Panc1 (cell line): ENCODE results near the gene CRY2. TPM values are rescaled to one million over a fixed set of nuclear protein-coding genes. Genes with fewer than 3 reads are reported as not detected.
A peak's percentile ranks its signal among the peaks of the same experiment; 100 is the strongest.

Experiments
- ATAC-seq: fragments of 200-7000 bp; cut with Tn5 transposase; 2 replicates; pipeline ENCODE4 v1.9.1; 2020; ENCODE audit warnings: mild to moderate bottlenecking, moderate library complexity
- BruUV-seq: library from RNA; stranded (reverse); fragments of 400-500 nt; replicated peaks from 2 replicates; lab custom pipeline; 2021; lab: Mats Ljungman, UMichigan
- CTCF ChIA-PET: fragments of 300-600 bp; sonication (Branson Sonifier 250); formaldehyde crosslinking; loops from one replicate; lab custom pipeline; 2022; ENCODE audit warnings: antibody characterized with exemption; lab: Charles Lee
- POLR2A ChIA-PET: fragments of 300-600 bp; sonication (Branson Sonifier 250); formaldehyde crosslinking; loops from one replicate; lab custom pipeline; 2022; ENCODE audit warnings: antibody characterized with exemption; lab: Charles Lee
- DNase-seq: peaks from one replicate; pipeline ENCODE4 v3.0.0-alpha.2; 2010; ENCODE audit warnings: low read depth, low spot score
- H3K27ac ChIP-seq: 2 replicates; pipeline ENCODE4 v1.5.1; 2011; ENCODE audit warnings: mild to moderate bottlenecking, low read length, inconsistent platforms
- H3K27me3 ChIP-seq: fragments of 200-500 bp; sonication (Bioruptor generic); 2 replicates; pipeline ENCODE4 v1.6.0; 2014; ENCODE audit warnings: low read length, inconsistent platforms; ENCODE audit not compliant: control insufficient read depth, insufficient read depth
- H3K36me3 ChIP-seq: fragments of 200-500 bp; sonication (Bioruptor generic); 2 replicates; pipeline ENCODE4 v1.5.1; 2014; ENCODE audit warnings: inconsistent platforms, mild to moderate bottlenecking, low read length, moderate library complexity; ENCODE audit not compliant: control insufficient read depth, insufficient read depth
- H3K4me1 ChIP-seq: 2 replicates; pipeline ENCODE4 v1.5.1; 2011; ENCODE audit warnings: inconsistent platforms, mild to moderate bottlenecking, low read length, moderate library complexity; ENCODE audit not compliant: control insufficient read depth, insufficient read depth
- H3K4me3 ChIP-seq, 2 experiments: 2 replicates each; pipeline ENCODE4 v1.5.1; 2011 to 2012; ENCODE audit warnings: low read depth in 2 of 2, low read length in 2 of 2, mild to moderate bottlenecking in 2 of 2, inconsistent platforms in 1 of 2, moderate library complexity in 1 of 2
- H3K9me3 ChIP-seq: fragments of 200-500 bp; sonication (Bioruptor generic); 2 replicates; pipeline ENCODE4 v1.5.1; 2014; ENCODE audit warnings: low read depth, mild to moderate bottlenecking, inconsistent platforms, low read length, moderate library complexity; ENCODE audit not compliant: control insufficient read depth, insufficient read depth
- POLR2AphosphoS5 ChIP-seq: IDR thresholded peaks from 2 replicates; pipeline ENCODE4 v1.6.1; 2012; ENCODE audit warnings: mild to moderate bottlenecking, low read depth, low read length, moderate library complexity
- SIN3A ChIP-seq: IDR thresholded peaks from 2 replicates; pipeline ENCODE4 v1.6.1; 2012; ENCODE audit warnings: low read depth, mild to moderate bottlenecking, low read length, moderate library complexity, borderline replicate concordance; ENCODE audit not compliant: insufficient read depth
- TCF7L2 ChIP-seq: IDR thresholded peaks from 2 replicates; pipeline ENCODE4 v1.6.1; 2011; ENCODE audit warnings: mild to moderate bottlenecking, low read depth, low read length, inconsistent platforms
- in situ Hi-C: cut with HindIII; loops from 2 replicates; pipeline ENCODE4 v1.10.0; 2016; ENCODE audit warnings: low sequenced_read_pairs, low pct_unique_long_range_greater_than_20kb
- intact Hi-C: fragments of 100-400 bp; cut with micrococcal nuclease; formaldehyde crosslinking; loops from one replicate; pipeline ENCODE4 v1.10.0; 2022; ENCODE audit not compliant: unreplicated experiment
- total RNA-seq: library from RNA; stranded (reverse); gene quantifications from one replicate; pipeline ENCODE4 v1.2.1, GENCODE V29; 2021; ENCODE audit not compliant: unreplicated experiment
- TF ChIP-seq, protein P1 (sequence below), 2 experiments: IDR thresholded peaks; 2 replicates each; pipeline ENCODE4 v1.6.1; 2011 to 2012; ENCODE audit warnings: low read depth in 2 of 2, control low read depth in 1 of 2, low read length in 1 of 2, mild to moderate bottlenecking in 1 of 2, moderate library complexity in 1 of 2; ENCODE audit not compliant: insufficient read depth in 1 of 2
- TF ChIP-seq, protein P2 (sequence below): fragments of 450-650 bp; IDR thresholded peaks from 2 replicates; pipeline ENCODE4 v1.5.1; 2017; ENCODE audit warnings: mild to moderate bottlenecking

CRY2 gene
- total RNA-seq, 1 experiment from 2014 or later, result 14.6 TPM

- TF ChIP-seq TCF7L2 (no peak), SIN3A (no peak), POLR2AphosphoS5 (peak; percentile 34; the same call in 1 of the 2 replicates)
- TF ChIP-seq, protein P1, sequence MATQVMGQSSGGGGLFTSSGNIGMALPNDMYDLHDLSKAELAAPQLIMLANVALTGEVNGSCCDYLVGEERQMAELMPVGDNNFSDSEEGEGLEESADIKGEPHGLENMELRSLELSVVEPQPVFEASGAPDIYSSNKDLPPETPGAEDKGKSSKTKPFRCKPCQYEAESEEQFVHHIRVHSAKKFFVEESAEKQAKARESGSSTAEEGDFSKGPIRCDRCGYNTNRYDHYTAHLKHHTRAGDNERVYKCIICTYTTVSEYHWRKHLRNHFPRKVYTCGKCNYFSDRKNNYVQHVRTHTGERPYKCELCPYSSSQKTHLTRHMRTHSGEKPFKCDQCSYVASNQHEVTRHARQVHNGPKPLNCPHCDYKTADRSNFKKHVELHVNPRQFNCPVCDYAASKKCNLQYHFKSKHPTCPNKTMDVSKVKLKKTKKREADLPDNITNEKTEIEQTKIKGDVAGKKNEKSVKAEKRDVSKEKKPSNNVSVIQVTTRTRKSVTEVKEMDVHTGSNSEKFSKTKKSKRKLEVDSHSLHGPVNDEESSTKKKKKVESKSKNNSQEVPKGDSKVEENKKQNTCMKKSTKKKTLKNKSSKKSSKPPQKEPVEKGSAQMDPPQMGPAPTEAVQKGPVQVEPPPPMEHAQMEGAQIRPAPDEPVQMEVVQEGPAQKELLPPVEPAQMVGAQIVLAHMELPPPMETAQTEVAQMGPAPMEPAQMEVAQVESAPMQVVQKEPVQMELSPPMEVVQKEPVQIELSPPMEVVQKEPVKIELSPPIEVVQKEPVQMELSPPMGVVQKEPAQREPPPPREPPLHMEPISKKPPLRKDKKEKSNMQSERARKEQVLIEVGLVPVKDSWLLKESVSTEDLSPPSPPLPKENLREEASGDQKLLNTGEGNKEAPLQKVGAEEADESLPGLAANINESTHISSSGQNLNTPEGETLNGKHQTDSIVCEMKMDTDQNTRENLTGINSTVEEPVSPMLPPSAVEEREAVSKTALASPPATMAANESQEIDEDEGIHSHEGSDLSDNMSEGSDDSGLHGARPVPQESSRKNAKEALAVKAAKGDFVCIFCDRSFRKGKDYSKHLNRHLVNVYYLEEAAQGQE (IDR thresholded peaks at IDR 0.05; ENCODE audit: insufficient read depth in 1 of 2, low read depth in 2 of 2, low read length in 1 of 2), result no peak
- TF ChIP-seq, protein P2, sequence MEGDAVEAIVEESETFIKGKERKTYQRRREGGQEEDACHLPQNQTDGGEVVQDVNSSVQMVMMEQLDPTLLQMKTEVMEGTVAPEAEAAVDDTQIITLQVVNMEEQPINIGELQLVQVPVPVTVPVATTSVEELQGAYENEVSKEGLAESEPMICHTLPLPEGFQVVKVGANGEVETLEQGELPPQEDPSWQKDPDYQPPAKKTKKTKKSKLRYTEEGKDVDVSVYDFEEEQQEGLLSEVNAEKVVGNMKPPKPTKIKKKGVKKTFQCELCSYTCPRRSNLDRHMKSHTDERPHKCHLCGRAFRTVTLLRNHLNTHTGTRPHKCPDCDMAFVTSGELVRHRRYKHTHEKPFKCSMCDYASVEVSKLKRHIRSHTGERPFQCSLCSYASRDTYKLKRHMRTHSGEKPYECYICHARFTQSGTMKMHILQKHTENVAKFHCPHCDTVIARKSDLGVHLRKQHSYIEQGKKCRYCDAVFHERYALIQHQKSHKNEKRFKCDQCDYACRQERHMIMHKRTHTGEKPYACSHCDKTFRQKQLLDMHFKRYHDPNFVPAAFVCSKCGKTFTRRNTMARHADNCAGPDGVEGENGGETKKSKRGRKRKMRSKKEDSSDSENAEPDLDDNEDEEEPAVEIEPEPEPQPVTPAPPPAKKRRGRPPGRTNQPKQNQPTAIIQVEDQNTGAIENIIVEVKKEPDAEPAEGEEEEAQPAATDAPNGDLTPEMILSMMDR, result no peak
- H3K27me3 ChIP-seq, result no peaks in the 10 kb centered on the region; the same call in 1 of the 2 replicates
- peak; percentile 33 for DNase-seq
- H3K9me3 ChIP-seq, result no peaks in the 10 kb centered on the region
- peaks cover 12% of the 10 kb centered on the region for H3K36me3 ChIP-seq
- peak overlapping the region; percentile 95 to 100 for H3K4me3 ChIP-seq
- H3K27ac ChIP-seq, result peak overlapping the region; percentile 94
- CTCF ChIA-PET, result no interaction called here
- POLR2A ChIA-PET, result no interaction called here
- no TSS peak for BruUV-seq
- H3K4me1 ChIP-seq, result peaks cover 11% of the 10 kb centered on the region
- in situ Hi-C loops (no loop called here), intact Hi-C loops (no loop called here)
- ATAC-seq, result peak; percentile 78
These were observed 71.2 kb downstream of the CRY2 start for GRCh38 chr11:45918331-45918941.

- in situ Hi-C loops (no loop called here), intact Hi-C loops (no loop called here)
- H3K4me1 ChIP-seq, result peaks cover 11% of the 10 kb centered on the region
- POLR2A ChIA-PET, result no interaction called here
- no peaks in the 10 kb centered on the region for H3K9me3 ChIP-seq
- TF ChIP-seq POLR2AphosphoS5 (no peak), TCF7L2 (no peak), SIN3A (no peak)
- TF ChIP-seq, protein P2, result no peak
- TF ChIP-seq, protein P1 (IDR thresholded peaks at IDR 0.05; ENCODE audit: insufficient read depth in 1 of 2, low read depth in 2 of 2, low read length in 1 of 2), result no peak
- CTCF ChIA-PET, result no interaction called here
- H3K27ac ChIP-seq, result peak overlapping the region; percentile 94
- DNase-seq, result no peak
- H3K27me3 ChIP-seq, result no peaks in the 10 kb centered on the region; the same call in 1 of the 2 replicates
- BruUV-seq, result no TSS peak
- H3K36me3 ChIP-seq, result peaks cover 12% of the 10 kb centered on the region
- ATAC-seq, result no peak
- peak overlapping the region; percentile 95 to 100 for H3K4me3 ChIP-seq
These were observed 71.8 kb downstream of the CRY2 start for GRCh38 chr11:45918962-45919675.
